Measurements from ENCODE around the gene FBXW4.
A peak's percentile ranks its signal among the peaks of the same experiment; 100 is the strongest.
"Not testable (repeated sequence)": the region's sequence is repeated elsewhere in the genome, so short reads cannot be mapped to it uniquely, and the experiment has no call there.

The FBXW4 gene

GRCh38 chr10:101615525-101616116 is 79.3 kb downstream of the FBXW4 start:
- no peak for DNase-seq

- no peak for DNase-seq
Observed at GRCh38 chr10:101614663-101615524, 80.1 kb downstream of the FBXW4 start.

- DNase-seq: no peak
Observed at GRCh38 chr10:101613646-101614045, 81.3 kb downstream of the FBXW4 start.

GRCh38 chr10:101612872-101613271 is 82.1 kb downstream of the FBXW4 start:
- no peak for DNase-seq

GRCh38 chr10:101612086-101612485 is 82.9 kb downstream of the FBXW4 start:
- no peak for DNase-seq

- no peak for DNase-seq
Observed at GRCh38 chr10:101611096-101611905, 83.7 kb downstream of the FBXW4 start.

- DNase-seq: no peak
Observed at GRCh38 chr10:101609481-101609880, 85.5 kb downstream of the FBXW4 start.

- DNase-seq: no peak
Observed at GRCh38 chr10:101607124-101607523, 87.8 kb downstream of the FBXW4 start.

- peak; percentile 42 to 65 for DNase-seq
Observed at GRCh38 chr10:101602761-101603398, 92.1 kb downstream of the FBXW4 start.

GRCh38 chr10:101601541-101601940 is 93.4 kb downstream of the FBXW4 start:
- no peak for DNase-seq

GRCh38 chr10:101597091-101597900 is 97.7 kb downstream of the FBXW4 start:
- DNase-seq: no peak

GRCh38 chr10:101595591-101596433 is 99.2 kb downstream of the FBXW4 start:
- no peak for DNase-seq

- DNase-seq: not testable (repeated sequence)
Observed at GRCh38 chr10:101593331-101593730, 101.6 kb downstream of the FBXW4 start.

- DNase-seq: no peak
Observed at GRCh38 chr10:101588879-101589278, 106.1 kb downstream of the FBXW4 start.

- peak; percentile 39 to 85 for DNase-seq
Observed at GRCh38 chr10:101587725-101588653, 107.0 kb downstream of the FBXW4 start, which contains the start of the genes DPCD and POLL. Gene DPCD (plus strand): TSS chr10:101588321. CDS start chr10:101588337, 16 bp downstream. Gene POLL (minus strand): TSS chr10:101588257. CDS start chr10:101587360, 897 bp downstream.

- DNase-seq: no peak
Observed at GRCh38 chr10:101585841-101586240, 109.1 kb downstream of the FBXW4 start.

GRCh38 chr10:101580486-101581399 is 114.2 kb downstream of the FBXW4 start:
- no peak for DNase-seq

- no peak for DNase-seq
Observed at GRCh38 chr10:101579516-101579870, 115.5 kb downstream of the FBXW4 start.
